GM12878 (cell line): ENCODE data around the gene EFCC1. TPM values are rescaled to one million over a fixed set of nuclear protein-coding genes. Genes with fewer than 3 reads are reported as not detected.
A peak's percentile ranks its signal among the peaks of the same experiment; 100 is the strongest.

Source experiments
- BCL11A ChIP-seq: IDR thresholded peaks from 2 replicates; pipeline ENCODE4 v1.6.1; 2011; ENCODE audit warnings: low read depth, low read length
- CHD2 ChIP-seq: IDR thresholded peaks from 2 replicates; pipeline ENCODE4 v1.6.1; 2011; ENCODE audit warnings: low read depth, low read length, improper control_type of control experiment, borderline replicate concordance
- TCF3 ChIP-seq: IDR thresholded peaks from 2 replicates; pipeline ENCODE4 v1.6.1; 2012; ENCODE audit warnings: low read depth, mild to moderate bottlenecking, low read length, borderline replicate concordance; ENCODE audit not compliant: insufficient read depth
- polyA plus RNA-seq, 11 experiments: library from polyadenylated mRNA; depleted of rRNA in 4 of 11; unstranded in 6 of 11; stranded (reverse) in 5 of 11; fragments of >200 nt; fragmentation: Nextera tagmentation in 4 of 11; fragmentation: Illumina TruSeq in 1 of 11; extraction: Ambion mirVana in 4 of 11; extraction: Trizol in 1 of 11; gene quantifications; 1 replicate in 1 of 11; 2 replicates in 10 of 11; pipeline versions ENCODE4 v1.2.1 to v1.2.3, GENCODE V29; 2011 to 2016; ENCODE audit warnings: inconsistent platforms in 2 of 11, missing spikeins in 2 of 11, low read depth in 1 of 11
- total RNA-seq, 4 experiments: library from RNA; depleted of rRNA in 3 of 4; stranded (reverse); fragments of >200 nt in 3 of 4; fragmentation: Illumina TruSeq in 1 of 4; extraction: Trizol in 1 of 4; gene quantifications; 2 replicates each; pipeline versions ENCODE4 v1.2.1 to v1.2.3, GENCODE V29; 2013 to 2021
- TF ChIP-seq, protein P1 (sequence below): fragments of 450-650 bp; IDR thresholded peaks from 2 replicates; pipeline ENCODE4 v1.6.1; 2017; ENCODE audit warnings: mild to moderate bottlenecking, low read depth, inconsistent platforms; ENCODE audit not compliant: poor library complexity, severe bottlenecking
- TF ChIP-seq, protein P2 (sequence below): fragments of 450-650 bp; IDR thresholded peaks from 2 replicates; pipeline ENCODE4 v1.6.1; 2017; ENCODE audit warnings: mild to moderate bottlenecking
- TF ChIP-seq, protein P3 (sequence below): fragments of 450-650 bp; formaldehyde crosslinking; IDR thresholded peaks from 2 replicates; pipeline ENCODE4 v1.4.0; 2022; ENCODE audit warnings: mild to moderate bottlenecking, moderate library complexity
- TF ChIP-seq, protein P4 (sequence below): fragments of 450-650 bp; IDR thresholded peaks from 2 replicates; pipeline ENCODE4 v1.6.1; 2017; ENCODE audit warnings: borderline replicate concordance
- TF ChIP-seq, protein P5 (sequence below): fragments of 450-650 bp; IDR thresholded peaks from 2 replicates; pipeline ENCODE4 v1.6.1; 2018; ENCODE audit warnings: mild to moderate bottlenecking, low read depth, moderate library complexity; ENCODE audit not compliant: partially characterized antibody
- TF ChIP-seq, protein P6 (sequence below): IDR thresholded peaks from 2 replicates; pipeline ENCODE4 v1.6.1; 2011; ENCODE audit warnings: borderline replicate concordance, low read depth, mild to moderate bottlenecking, moderate library complexity, mixed read lengths, low read length; ENCODE audit not compliant: insufficient read depth; ENCODE audit errors: extremely low read length
- TF ChIP-seq, protein P7 (sequence below): IDR thresholded peaks from 2 replicates; pipeline ENCODE4 v1.6.1; 2012; ENCODE audit warnings: low read length, inconsistent platforms

EFCC1 gene
- total and polyA plus RNA-seq, 10 of the 15 experiments (the other 5 are each of a cell fraction or from before 2014, with no cell fraction given), result not detected

DNA sequence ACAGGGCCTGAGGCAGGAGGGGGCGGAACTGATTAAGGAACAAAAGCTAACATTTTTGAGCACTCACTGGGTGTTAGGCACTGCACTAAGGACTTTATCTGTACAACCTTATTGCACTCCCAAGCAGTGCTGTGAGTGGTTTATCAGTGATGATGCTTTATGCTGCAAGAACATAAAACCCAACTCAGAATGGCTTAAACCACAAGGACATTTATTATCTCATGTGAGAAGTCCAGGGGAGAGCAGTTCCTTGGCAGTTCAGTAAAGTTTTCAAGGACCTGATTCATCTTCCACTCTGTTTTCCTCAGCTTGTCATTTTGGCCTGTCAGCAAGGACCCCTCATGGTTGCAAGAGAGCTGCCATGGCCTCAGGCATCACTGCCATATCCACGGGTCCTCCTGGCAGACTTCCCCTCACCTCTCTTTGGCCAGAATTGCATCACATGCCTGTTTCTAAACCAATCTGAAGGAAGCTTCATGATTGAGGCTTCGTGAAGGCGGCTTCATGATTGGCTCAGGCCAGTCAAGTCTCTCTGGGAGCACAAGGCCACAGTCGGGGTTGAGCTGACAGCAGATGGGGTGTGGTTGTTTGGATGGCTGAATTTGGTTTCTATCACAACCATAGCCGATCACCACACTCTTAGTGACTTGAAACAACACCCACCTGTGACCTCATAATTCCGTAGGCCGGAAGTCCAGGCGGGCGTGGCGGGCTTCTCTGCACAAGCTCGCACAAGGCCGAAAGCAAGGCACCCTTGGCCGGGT is 15.8 kb downstream of the EFCC1 start (continued):
- TF ChIP-seq, protein P1, sequence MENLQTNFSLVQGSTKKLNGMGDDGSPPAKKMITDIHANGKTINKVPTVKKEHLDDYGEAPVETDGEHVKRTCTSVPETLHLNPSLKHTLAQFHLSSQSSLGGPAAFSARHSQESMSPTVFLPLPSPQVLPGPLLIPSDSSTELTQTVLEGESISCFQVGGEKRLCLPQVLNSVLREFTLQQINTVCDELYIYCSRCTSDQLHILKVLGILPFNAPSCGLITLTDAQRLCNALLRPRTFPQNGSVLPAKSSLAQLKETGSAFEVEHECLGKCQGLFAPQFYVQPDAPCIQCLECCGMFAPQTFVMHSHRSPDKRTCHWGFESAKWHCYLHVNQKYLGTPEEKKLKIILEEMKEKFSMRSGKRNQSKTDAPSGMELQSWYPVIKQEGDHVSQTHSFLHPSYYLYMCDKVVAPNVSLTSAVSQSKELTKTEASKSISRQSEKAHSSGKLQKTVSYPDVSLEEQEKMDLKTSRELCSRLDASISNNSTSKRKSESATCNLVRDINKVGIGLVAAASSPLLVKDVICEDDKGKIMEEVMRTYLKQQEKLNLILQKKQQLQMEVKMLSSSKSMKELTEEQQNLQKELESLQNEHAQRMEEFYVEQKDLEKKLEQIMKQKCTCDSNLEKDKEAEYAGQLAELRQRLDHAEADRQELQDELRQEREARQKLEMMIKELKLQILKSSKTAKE, result no peak
- TF ChIP-seq CHD2 (no peak), TCF3 (no peak), BCL11A (no peak)
- TF ChIP-seq, protein P2, sequence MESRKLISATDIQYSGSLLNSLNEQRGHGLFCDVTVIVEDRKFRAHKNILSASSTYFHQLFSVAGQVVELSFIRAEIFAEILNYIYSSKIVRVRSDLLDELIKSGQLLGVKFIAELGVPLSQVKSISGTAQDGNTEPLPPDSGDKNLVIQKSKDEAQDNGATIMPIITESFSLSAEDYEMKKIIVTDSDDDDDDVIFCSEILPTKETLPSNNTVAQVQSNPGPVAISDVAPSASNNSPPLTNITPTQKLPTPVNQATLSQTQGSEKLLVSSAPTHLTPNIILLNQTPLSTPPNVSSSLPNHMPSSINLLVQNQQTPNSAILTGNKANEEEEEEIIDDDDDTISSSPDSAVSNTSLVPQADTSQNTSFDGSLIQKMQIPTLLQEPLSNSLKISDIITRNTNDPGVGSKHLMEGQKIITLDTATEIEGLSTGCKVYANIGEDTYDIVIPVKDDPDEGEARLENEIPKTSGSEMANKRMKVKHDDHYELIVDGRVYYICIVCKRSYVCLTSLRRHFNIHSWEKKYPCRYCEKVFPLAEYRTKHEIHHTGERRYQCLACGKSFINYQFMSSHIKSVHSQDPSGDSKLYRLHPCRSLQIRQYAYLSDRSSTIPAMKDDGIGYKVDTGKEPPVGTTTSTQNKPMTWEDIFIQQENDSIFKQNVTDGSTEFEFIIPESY, result no peak
- TF ChIP-seq, protein P3, sequence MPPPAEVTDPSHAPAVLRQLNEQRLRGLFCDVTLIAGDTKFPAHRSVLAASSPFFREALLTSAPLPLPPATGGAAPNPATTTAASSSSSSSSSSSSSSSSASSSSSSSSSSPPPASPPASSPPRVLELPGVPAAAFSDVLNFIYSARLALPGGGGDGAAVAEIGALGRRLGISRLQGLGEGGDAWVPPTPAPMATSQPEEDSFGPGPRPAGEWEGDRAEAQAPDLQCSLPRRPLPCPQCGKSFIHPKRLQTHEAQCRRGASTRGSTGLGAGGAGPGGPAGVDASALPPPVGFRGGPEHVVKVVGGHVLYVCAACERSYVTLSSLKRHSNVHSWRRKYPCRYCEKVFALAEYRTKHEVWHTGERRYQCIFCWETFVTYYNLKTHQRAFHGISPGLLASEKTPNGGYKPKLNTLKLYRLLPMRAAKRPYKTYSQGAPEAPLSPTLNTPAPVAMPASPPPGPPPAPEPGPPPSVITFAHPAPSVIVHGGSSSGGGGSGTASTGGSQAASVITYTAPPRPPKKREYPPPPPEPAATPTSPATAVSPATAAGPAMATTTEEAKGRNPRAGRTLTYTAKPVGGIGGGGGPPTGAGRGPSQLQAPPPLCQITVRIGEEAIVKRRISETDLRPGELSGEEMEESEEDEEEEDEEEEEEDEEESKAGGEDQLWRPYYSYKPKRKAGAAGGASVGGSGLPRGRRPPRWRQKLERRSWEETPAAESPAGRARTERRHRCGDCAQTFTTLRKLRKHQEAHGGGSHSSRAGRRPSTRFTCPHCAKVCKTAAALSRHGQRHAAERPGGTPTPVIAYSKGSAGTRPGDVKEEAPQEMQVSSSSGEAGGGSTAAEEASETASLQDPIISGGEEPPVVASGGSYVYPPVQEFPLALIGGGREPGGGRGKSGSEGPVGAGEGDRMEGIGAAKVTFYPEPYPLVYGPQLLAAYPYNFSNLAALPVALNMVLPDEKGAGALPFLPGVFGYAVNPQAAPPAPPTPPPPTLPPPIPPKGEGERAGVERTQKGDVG (CRISPR knock-in tag), result no peak
- TF ChIP-seq, protein P4, sequence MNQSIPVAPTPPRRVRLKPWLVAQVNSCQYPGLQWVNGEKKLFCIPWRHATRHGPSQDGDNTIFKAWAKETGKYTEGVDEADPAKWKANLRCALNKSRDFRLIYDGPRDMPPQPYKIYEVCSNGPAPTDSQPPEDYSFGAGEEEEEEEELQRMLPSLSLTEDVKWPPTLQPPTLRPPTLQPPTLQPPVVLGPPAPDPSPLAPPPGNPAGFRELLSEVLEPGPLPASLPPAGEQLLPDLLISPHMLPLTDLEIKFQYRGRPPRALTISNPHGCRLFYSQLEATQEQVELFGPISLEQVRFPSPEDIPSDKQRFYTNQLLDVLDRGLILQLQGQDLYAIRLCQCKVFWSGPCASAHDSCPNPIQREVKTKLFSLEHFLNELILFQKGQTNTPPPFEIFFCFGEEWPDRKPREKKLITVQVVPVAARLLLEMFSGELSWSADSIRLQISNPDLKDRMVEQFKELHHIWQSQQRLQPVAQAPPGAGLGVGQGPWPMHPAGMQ, result no peak
- TF ChIP-seq, protein P5, sequence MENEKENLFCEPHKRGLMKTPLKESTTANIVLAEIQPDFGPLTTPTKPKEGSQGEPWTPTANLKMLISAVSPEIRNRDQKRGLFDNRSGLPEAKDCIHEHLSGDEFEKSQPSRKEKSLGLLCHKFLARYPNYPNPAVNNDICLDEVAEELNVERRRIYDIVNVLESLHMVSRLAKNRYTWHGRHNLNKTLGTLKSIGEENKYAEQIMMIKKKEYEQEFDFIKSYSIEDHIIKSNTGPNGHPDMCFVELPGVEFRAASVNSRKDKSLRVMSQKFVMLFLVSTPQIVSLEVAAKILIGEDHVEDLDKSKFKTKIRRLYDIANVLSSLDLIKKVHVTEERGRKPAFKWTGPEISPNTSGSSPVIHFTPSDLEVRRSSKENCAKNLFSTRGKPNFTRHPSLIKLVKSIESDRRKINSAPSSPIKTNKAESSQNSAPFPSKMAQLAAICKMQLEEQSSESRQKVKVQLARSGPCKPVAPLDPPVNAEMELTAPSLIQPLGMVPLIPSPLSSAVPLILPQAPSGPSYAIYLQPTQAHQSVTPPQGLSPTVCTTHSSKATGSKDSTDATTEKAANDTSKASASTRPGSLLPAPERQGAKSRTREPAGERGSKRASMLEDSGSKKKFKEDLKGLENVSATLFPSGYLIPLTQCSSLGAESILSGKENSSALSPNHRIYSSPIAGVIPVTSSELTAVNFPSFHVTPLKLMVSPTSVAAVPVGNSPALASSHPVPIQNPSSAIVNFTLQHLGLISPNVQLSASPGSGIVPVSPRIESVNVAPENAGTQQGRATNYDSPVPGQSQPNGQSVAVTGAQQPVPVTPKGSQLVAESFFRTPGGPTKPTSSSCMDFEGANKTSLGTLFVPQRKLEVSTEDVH, result no peak
- TF ChIP-seq, protein P6, sequence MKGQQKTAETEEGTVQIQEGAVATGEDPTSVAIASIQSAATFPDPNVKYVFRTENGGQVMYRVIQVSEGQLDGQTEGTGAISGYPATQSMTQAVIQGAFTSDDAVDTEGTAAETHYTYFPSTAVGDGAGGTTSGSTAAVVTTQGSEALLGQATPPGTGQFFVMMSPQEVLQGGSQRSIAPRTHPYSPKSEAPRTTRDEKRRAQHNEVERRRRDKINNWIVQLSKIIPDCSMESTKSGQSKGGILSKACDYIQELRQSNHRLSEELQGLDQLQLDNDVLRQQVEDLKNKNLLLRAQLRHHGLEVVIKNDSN, result peak; percentile 72
- TF ChIP-seq, protein P7, sequence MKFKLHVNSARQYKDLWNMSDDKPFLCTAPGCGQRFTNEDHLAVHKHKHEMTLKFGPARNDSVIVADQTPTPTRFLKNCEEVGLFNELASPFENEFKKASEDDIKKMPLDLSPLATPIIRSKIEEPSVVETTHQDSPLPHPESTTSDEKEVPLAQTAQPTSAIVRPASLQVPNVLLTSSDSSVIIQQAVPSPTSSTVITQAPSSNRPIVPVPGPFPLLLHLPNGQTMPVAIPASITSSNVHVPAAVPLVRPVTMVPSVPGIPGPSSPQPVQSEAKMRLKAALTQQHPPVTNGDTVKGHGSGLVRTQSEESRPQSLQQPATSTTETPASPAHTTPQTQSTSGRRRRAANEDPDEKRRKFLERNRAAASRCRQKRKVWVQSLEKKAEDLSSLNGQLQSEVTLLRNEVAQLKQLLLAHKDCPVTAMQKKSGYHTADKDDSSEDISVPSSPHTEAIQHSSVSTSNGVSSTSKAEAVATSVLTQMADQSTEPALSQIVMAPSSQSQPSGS, result 0 out of 2 replicates have a peak, but pooled peaks have one; percentile 21
